Peyer's patch (tissue), 4 donors: Measurements from ENCODE around the gene PDCD1. TPM values are rescaled to one million over a fixed set of nuclear protein-coding genes. Genes with fewer than 3 reads are reported as not detected.

Experiments
- DNase-seq, 3 donors: peaks; one replicate each; pipeline ENCODE4 v3.0.0-alpha.2; 2017 to 2019
- H3K27ac ChIP-seq, 4 donors: fragments of 200-600 bp; sonication (generic); one replicate each; pipeline ENCODE4 v1.5.1; 2016 to 2019
- H3K27me3 ChIP-seq, 2 donors: fragments of 200-600 bp; sonication (generic); one replicate each; pipeline ENCODE4 v1.5.1; 2019
- H3K36me3 ChIP-seq, 3 donors: fragments of 200-600 bp; sonication (generic); one replicate each; pipeline ENCODE4 v1.5.1; 2016 to 2019
- H3K4me1 ChIP-seq, 4 donors: fragments of 200-600 bp; sonication (generic); one replicate each; pipeline ENCODE4 v1.5.1; 2016 to 2019
- H3K4me3 ChIP-seq, 4 donors: fragments of 200-600 bp; sonication (generic); 1 replicate in 3 of 4; 2 replicates in 1 of 4; pipeline ENCODE4 v1.5.1; 2016 to 2019; ENCODE audit warnings: mild to moderate bottlenecking in 1 of 4
- H3K9me3 ChIP-seq, 4 donors: fragments of 200-600 bp; sonication (generic); one replicate each; pipeline ENCODE4 v1.5.1; 2016 to 2019; ENCODE audit warnings: mild to moderate bottlenecking in 1 of 4
- POLR2A ChIP-seq, 2 donors: fragments of 450-650 bp; IDR thresholded peaks; one replicate each; pipeline ENCODE4 v1.5.1; 2017; ENCODE audit warnings: antibody characterized with exemption in 2 of 2, mild to moderate bottlenecking in 2 of 2, moderate library complexity in 2 of 2
- total RNA-seq, 4 donors: library from RNA; depleted of rRNA; stranded (reverse); fragments of >200 nt; gene quantifications; one replicate each; pipeline ENCODE4 v1.1.0, GENCODE V29; 2016
- TF ChIP-seq, protein P1 (sequence below), 6 experiments: fragments of 450-650 bp in 4 of 6; fragments of 200-600 bp in 2 of 6; sonication (generic) in 1 of 6; IDR thresholded peaks; one replicate each; pipeline ENCODE4 v1.5.1; 2017 to 2019; ENCODE audit warnings: antibody characterized with exemption in 6 of 6, mild to moderate bottlenecking in 3 of 6, moderate library complexity in 1 of 6

PDCD1 gene
- total RNA-seq, 4 donors from 2014 or later = 1.6 to 2.7 TPM; not detected in 2

DNA sequence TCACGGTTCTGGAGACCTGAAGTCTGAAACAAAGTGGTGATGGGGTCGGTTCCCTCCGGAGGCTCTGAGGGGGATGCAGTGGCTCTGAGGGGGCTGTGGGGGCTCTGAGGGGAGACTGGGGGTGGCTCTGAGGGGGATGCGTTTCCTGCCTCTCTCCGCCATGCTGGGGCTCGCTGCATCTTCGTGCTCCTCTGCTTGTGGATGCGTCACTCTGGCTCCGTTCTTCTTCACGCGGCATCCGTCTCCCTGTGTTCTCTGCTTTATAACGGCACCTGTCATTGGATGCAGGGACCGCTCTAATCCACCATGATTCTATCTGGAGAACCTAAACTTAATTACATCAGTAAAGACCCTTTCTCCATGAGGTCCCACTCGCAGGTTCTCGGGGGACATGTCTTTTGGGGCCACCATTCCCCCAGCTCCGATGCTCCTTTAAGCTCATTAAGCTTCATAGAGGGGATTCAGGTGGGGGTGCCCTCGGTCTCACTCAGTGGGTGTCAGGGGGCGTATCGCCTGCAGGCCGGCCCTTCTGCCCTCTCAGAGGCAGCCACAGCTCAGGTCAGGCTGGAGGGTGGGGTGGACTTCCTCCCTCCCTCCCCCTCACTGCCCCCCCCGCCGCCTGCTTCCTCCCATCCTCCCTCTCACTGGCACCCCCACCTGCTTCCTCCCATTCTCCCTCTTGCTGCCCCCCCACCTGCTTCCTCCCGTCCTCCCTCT, 29.3 kb upstream of the PDCD1 start:
- TF ChIP-seq, protein P1, sequence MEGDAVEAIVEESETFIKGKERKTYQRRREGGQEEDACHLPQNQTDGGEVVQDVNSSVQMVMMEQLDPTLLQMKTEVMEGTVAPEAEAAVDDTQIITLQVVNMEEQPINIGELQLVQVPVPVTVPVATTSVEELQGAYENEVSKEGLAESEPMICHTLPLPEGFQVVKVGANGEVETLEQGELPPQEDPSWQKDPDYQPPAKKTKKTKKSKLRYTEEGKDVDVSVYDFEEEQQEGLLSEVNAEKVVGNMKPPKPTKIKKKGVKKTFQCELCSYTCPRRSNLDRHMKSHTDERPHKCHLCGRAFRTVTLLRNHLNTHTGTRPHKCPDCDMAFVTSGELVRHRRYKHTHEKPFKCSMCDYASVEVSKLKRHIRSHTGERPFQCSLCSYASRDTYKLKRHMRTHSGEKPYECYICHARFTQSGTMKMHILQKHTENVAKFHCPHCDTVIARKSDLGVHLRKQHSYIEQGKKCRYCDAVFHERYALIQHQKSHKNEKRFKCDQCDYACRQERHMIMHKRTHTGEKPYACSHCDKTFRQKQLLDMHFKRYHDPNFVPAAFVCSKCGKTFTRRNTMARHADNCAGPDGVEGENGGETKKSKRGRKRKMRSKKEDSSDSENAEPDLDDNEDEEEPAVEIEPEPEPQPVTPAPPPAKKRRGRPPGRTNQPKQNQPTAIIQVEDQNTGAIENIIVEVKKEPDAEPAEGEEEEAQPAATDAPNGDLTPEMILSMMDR (IDR thresholded peaks at IDR 0.05) = no peak
- TF ChIP-seq POLR2A (IDR thresholded peaks at IDR 0.05) = no peak

DNA sequence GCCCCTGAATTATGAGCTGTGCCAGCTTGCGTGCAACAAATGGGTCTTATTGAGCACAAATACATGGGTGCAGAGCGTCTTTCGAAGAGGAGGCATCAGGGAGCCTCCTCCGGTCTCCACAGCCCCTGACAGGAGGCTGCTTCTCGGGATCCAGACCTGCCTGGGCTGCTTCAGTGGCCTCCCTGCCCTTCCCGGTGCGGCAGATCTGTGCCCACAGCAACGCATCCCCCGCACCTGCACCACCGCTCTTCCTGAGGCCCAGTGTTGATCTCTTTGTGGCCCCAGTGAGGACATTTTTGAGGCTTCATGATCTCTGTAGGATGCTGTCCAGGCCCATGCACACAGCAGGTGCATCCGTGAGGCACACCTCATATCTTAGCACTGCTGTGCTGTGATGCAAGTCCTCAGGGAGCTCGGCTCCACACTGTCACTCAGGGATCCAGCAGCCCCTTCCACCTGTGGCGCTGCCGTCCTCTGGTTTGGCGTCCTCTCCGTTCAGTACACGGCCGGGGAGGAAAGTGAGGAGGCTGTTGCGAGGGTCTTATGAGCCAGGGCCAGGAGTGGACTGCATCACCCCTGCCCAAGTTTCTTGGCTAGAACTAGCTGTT, 28.2 kb upstream of the PDCD1 start:
- H3K4me1 ChIP-seq = peaks cover 0 to 5% (median 4%) of the 10 kb centered on the region in 4 donors
- no peaks in the 10 kb centered on the region for H3K9me3 ChIP-seq
- H3K4me3 ChIP-seq = no peak overlapping the region
- no peak for DNase-seq
- no peaks in the 10 kb centered on the region for H3K27me3 ChIP-seq
- TF ChIP-seq, protein P1 (IDR thresholded peaks at IDR 0.05) = no peak
- no peak for TF ChIP-seq POLR2A (IDR thresholded peaks at IDR 0.05)
- H3K36me3 ChIP-seq = no peaks in the 10 kb centered on the region
- no peak overlapping the region for H3K27ac ChIP-seq

More for the DNA sequence above, 29.3 kb upstream of the PDCD1 start:
- H3K27me3 ChIP-seq = no peaks in the 10 kb centered on the region
- H3K27ac ChIP-seq = no peak overlapping the region
- no peak for DNase-seq
- H3K4me1 ChIP-seq = no peaks in the 10 kb centered on the region
- no peak overlapping the region for H3K4me3 ChIP-seq
- H3K36me3 ChIP-seq = no peaks in the 10 kb centered on the region
- no peaks in the 10 kb centered on the region for H3K9me3 ChIP-seq

DNA sequence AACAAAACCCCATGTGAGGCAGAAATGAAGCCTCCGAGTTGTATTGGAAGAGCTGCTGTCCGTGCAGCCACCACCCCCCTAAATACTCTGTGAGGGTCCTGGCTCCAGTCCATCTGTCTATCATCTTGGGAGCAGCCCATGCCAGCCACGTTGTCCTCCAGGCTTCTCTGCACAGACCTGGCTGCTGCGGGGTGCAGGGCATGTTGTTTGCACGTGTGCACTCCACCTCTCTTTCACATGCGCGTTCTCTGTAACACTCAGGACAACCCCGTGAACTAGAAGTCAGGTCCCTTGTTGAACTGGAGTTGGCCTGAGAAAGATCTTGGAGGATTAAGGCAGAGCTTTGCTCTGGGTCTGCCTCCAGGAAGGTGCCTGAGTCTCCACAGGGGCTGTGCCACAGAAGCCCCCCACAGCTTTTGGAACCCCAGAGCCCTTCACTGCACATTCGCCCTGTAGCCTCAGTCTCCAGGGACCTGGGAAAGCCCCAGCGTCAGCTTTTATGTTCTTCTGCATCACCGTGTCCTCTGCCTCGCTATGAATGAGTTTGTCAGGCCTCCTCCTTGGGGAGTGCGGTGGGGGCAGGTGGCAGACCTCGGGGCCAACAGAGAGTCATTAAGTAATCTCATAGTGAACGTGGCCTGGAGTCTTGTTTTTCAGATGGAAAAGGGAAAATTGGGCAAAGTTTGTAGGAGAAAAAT, 27.4 kb upstream of the PDCD1 start:
- H3K9me3 ChIP-seq = no peaks in the 10 kb centered on the region
- no peaks in the 10 kb centered on the region for H3K27me3 ChIP-seq
- H3K27ac ChIP-seq = no peak overlapping the region
- peaks cover 0 to 12% (median 6%) of the 10 kb centered on the region in 4 donors for H3K4me1 ChIP-seq
- no peak for DNase-seq
- TF ChIP-seq, protein P1 (IDR thresholded peaks at IDR 0.05) = no peak
- no peak for TF ChIP-seq POLR2A (IDR thresholded peaks at IDR 0.05)
- no peaks in the 10 kb centered on the region for H3K36me3 ChIP-seq
- no peak overlapping the region for H3K4me3 ChIP-seq

DNA sequence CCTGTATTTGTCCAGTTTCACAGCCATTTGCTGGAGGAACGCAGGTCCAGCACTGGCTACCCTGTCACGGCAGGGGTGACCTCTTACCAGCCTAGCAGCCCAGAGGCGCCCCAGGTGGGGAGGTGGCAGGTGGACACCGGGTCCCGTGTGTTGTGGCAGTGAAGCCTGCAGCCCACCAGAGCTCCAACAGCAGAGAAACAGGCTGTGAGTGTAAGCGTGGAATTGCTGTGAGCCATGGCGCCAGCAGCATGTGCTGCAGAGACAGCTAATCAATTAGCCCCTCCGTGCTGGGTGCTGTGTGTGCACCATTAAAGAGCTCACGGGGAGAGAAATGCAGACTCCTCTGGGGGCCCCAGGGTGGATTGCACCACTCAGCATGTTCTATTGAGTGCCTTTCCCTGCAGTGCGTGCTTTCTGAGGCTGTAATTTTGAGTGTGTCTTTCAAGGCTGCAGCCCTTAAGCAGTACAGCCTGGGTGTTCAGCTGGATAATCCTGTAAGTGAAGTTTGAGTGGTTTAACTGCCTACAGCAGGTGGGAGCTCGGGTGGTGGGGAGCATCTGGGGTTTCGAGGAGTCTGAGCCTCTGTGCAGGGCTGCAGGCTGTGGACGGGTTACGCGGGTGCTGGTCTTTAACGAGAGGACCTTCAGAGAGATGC, 26.7 kb upstream of the PDCD1 start:
- no peaks in the 10 kb centered on the region for H3K36me3 ChIP-seq
- no peak overlapping the region for H3K4me3 ChIP-seq
- peaks cover 0 to 18% (median 9%) of the 10 kb centered on the region in 4 donors for H3K4me1 ChIP-seq
- no peak overlapping the region for H3K27ac ChIP-seq
- H3K27me3 ChIP-seq = no peaks in the 10 kb centered on the region
- DNase-seq = no peak
- TF ChIP-seq, protein P1 (IDR thresholded peaks at IDR 0.05) = no peak
- TF ChIP-seq POLR2A (IDR thresholded peaks at IDR 0.05) = no peak
- H3K9me3 ChIP-seq = no peaks in the 10 kb centered on the region

DNA sequence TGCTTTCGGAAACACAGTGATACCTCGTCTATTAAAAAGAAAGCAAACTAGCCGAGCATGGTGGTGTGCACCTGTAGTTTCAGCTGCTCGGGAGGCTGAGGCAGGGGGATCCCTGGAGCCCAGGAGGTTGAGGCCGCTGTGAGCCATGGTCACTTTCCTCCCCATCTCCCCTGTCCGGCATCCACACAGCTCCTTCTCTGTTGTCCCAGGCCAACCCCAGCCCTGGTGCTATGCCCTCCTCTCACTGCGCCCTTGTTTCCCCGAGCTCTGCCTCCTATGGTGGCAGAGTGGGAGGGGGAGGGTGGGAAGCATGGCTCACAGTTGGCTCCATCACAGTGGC, 26.2 kb upstream of the PDCD1 start:
- no peaks in the 10 kb centered on the region for H3K36me3 ChIP-seq
- H3K27ac ChIP-seq = no peak overlapping the region
- DNase-seq = no peak
- TF ChIP-seq POLR2A (IDR thresholded peaks at IDR 0.05) = no peak
- H3K4me1 ChIP-seq = peaks cover 0 to 19% (median 11%) of the 10 kb centered on the region in 4 donors
- no peak overlapping the region for H3K4me3 ChIP-seq
- no peaks in the 10 kb centered on the region for H3K27me3 ChIP-seq
- H3K9me3 ChIP-seq = no peaks in the 10 kb centered on the region
